H1 (cell line): ENCODE measurements around the gene PHLDB3.

ENCODE experiments used
- EZH2 ChIP-seq: fragments of 200-600 bp; sonication (generic); IDR thresholded peaks from 2 replicates; pipeline ENCODE4 v1.7.1; 2012; ENCODE audit warnings: low read depth, mild to moderate bottlenecking, moderate library complexity, low read length, inconsistent platforms; ENCODE audit not compliant: severe bottlenecking
- GABPA ChIP-seq: IDR thresholded peaks from 2 replicates; pipeline ENCODE4 v1.6.1; 2011; ENCODE audit warnings: mild to moderate bottlenecking, low read length, moderate library complexity, borderline replicate concordance; ENCODE audit not compliant: insufficient read depth
- MAFK ChIP-seq: IDR thresholded peaks from 2 replicates; pipeline ENCODE4 v1.6.1; 2012; ENCODE audit warnings: low read depth, mild to moderate bottlenecking, improper control_type of control experiment, low read length
- POLR2A ChIP-seq, 2 experiments: IDR thresholded peaks; 1 replicate in 1 of 2; 2 replicates in 1 of 2; pipeline ENCODE4 v1.6.1; 2011; ENCODE audit warnings: low read depth in 2 of 2, low read length in 2 of 2, mild to moderate bottlenecking in 2 of 2; ENCODE audit errors: control extremely low read depth in 1 of 2
- POLR2AphosphoS5 ChIP-seq: IDR thresholded peaks from 2 replicates; pipeline ENCODE4 v1.6.1; 2011; ENCODE audit warnings: low read depth, low read length
- RAD21 ChIP-seq, 2 experiments: IDR thresholded peaks in 1 of 2; conservative IDR thresholded peaks in 1 of 2; 2 replicates each; pipeline ENCODE4 v1.6.1; 2011; ENCODE audit warnings: low read depth in 2 of 2, low read length in 2 of 2, improper control_type of control experiment in 1 of 2, inconsistent platforms in 1 of 2, mild to moderate bottlenecking in 1 of 2, moderate library complexity in 1 of 2
- TAF1 ChIP-seq: IDR thresholded peaks from 2 replicates; pipeline ENCODE4 v1.6.1; 2011; ENCODE audit warnings: mild to moderate bottlenecking, low read depth, low read length
- YY1 ChIP-seq: IDR thresholded peaks from 2 replicates; pipeline ENCODE4 v1.6.1; 2011; ENCODE audit warnings: low read depth, mild to moderate bottlenecking, low read length
- TF ChIP-seq, protein P1 (sequence below), 3 experiments: IDR thresholded peaks; 1 replicate in 2 of 3; 2 replicates in 1 of 3; pipeline versions ENCODE4 v1.5.1 to v1.6.1; 2011; ENCODE audit warnings: low read length in 3 of 3, mild to moderate bottlenecking in 3 of 3, inconsistent platforms in 2 of 3, low read depth in 1 of 3, moderate library complexity in 1 of 3; ENCODE audit not compliant: insufficient read depth in 1 of 3; ENCODE audit errors: control extremely low read depth in 1 of 3

DNA sequence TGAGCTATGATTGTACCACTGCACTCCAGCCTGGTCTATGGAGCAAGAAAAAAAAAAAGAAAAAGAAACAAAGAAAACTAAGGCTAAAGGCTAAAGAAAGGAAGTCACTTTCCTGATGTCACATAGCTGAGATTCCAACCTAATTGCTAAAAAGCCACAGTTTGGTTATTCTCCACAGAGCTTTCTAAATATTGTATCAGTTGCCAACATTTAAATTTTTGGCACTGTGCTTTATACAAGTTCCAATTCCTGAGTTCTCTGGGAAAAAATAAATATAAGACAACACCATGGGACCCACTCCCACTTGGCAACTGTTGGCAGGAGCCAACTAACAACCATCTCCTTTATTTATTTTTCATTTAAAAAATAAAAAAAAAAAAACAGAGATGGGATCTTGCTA, 27.9 kb downstream of the PHLDB3 start:
- no peak for TF ChIP-seq RAD21 (IDR thresholded peaks at IDR 0.05 in 1 of 2, conservative IDR thresholded peaks at IDR 0.05 in 1 of 2; ENCODE audit: low read depth in 2 of 2, low read length in 2 of 2)
- no peak for TF ChIP-seq MAFK
- no peak for TF ChIP-seq GABPA
- TF ChIP-seq EZH2, result no peak
- TF ChIP-seq YY1, result no peak
- TF ChIP-seq, protein P1, sequence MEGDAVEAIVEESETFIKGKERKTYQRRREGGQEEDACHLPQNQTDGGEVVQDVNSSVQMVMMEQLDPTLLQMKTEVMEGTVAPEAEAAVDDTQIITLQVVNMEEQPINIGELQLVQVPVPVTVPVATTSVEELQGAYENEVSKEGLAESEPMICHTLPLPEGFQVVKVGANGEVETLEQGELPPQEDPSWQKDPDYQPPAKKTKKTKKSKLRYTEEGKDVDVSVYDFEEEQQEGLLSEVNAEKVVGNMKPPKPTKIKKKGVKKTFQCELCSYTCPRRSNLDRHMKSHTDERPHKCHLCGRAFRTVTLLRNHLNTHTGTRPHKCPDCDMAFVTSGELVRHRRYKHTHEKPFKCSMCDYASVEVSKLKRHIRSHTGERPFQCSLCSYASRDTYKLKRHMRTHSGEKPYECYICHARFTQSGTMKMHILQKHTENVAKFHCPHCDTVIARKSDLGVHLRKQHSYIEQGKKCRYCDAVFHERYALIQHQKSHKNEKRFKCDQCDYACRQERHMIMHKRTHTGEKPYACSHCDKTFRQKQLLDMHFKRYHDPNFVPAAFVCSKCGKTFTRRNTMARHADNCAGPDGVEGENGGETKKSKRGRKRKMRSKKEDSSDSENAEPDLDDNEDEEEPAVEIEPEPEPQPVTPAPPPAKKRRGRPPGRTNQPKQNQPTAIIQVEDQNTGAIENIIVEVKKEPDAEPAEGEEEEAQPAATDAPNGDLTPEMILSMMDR (IDR thresholded peaks at IDR 0.05; ENCODE audit: control extremely low read depth in 1 of 3, insufficient read depth in 1 of 3, low read depth in 1 of 3, low read length in 3 of 3), result no peak
- TF ChIP-seq POLR2A (IDR thresholded peaks at IDR 0.05; ENCODE audit: control extremely low read depth in 1 of 2, low read depth in 2 of 2, low read length in 2 of 2), result no peak
- no peak for TF ChIP-seq POLR2AphosphoS5
- TF ChIP-seq TAF1, result no peak
